ENCODE results near the gene DCTD.
"Not testable (repeated sequence)": the region's sequence is repeated elsewhere in the genome, so short reads cannot be mapped to it uniquely, and the experiment has no call there.

The DCTD gene

DNA sequence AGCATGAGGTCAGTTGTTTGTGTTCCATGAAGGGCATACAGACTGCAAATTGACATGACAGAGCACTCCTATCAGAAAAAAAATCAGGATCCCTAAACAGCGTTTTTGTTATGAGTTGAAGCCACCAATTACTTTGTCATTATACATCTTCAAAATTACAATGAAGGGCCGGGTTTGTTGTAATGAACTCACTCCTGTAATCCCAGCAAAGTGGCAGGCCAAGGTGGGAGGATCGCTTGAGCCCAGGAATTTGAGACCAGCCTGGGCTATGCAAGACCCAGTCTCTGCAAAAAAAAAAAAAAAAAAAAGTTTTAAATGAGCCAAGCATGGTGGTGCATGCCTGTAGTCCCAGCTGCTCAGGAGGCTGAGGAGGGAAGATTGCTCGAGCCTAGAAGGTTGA, 3.5 kb upstream of the DCTD start:
- DNase-seq, result no peak

DNA sequence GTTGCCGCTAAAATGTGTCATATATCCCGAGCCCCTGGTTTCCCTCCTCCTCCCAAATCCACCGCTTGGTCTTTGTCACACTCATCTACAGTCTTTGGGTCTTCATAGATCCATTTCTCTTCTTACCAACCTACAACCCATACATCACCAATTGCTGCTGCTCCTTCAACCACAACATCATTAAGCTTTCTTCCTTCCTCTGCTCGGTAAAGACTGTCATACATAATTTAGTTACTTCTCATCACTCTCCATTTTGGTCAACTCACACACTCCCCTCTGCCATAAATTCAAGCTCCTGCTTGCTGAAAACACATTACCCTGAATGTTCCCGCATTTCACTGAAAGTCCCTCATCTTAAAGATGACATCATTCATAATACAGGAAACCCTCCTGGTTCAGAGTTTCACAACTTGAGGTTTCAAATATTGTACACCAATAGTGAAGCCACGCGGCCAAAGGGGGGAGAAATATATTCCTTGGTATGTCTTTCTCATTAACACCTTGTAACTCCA, 1.7 kb upstream of the DCTD start:
- DNase-seq, result no peak

DNA sequence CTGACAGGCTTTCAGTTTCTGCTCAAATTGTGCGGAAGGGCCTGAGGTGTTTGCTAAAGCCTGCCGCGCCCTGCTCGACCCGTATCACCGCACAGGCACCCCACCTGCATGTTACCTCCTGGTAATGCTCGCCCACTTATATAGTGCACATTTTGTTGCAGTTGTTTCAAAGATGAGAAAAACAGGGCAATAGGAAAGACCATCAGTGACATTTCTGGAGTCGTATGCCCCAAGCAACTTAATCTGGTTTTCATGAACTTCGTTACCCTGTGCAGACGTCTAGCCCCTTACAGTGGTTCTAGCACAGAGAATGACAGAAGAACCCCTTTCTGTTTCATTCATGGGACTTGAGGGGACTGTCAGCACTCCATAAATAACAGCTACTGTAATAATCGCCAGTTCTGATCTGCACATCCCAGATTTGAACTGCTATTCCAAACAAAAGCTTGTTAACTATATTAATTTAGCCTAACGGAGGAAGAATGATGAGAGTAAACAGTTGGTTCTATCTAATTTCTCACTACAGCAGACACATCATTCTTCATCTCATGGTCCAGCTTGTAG, 940 bp upstream of the DCTD start:
- no peak for DNase-seq

DNA sequence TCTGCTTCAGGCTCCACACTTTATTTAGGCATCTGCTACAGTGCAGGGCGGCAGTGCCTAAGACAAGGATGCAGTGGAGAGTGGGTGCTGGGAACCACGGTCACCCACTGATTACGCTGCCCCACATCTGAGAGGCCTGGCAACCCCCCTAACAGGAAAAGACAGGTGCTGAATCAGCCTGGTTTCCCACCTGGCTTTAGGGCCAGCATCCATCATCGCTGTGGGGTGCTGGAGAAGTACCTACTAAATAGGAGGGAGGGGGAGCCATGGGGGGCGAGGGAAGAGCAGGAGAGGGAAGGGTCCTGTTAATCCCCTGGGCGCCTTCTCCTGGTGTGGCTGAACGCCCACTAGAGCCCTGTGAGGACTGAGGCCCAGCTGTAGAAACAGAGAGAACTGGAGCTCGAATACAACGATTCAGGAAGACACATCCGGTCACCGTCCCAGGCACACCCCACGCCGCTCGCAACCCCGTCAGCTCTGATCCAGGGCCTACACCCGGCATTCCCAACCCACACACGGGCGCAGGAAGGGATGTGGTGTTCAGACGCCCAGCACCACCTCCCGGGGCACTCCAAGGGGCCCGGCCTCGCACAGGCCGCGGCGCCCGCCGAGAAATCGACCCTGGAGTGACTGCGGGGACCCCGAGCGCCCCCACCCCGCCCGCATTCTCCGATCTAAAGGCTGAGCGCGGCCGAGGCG, 554 bp downstream of the DCTD start:
- DNase-seq, result no peak

DNA sequence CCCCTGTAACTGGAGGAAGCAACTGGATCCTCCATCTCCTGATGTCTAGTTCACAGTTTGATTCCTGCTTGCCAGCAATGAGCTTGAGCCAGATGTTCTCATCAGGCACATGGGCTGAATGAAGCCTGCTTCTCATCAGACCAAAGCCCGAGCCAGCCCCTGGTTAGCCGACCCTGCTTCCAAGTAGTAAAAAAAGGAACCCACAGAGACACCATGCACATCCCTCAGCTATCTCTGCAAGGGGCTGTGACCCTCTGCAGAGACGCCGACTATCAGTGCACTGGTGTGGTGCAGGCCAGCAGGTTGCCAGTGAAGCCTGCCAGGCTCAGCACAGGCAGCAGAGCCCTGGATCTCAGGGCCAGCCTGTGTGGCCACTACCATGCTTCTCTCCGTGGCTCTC, 2.8 kb downstream of the DCTD start:
- DNase-seq, result no peak

DNA sequence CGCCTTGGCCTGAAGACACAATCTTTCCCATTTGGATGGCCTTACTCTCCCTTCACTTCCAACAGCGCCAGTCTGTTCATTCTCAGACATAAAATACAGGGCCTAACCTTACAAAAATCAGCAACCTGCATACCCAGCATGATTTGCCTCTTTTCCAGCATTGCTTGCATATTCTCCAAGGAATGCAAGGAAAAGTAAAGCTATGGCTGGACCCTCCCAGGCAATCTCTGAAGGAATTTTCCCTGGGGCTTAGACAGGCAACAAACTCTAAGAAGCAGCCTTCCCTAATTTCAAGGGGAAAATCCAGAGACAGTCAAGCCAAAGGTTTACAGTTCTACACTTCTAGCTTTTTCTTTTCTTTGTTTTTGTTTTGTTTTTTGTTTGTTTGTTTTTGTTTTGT, 3.6 kb downstream of the DCTD start:
- DNase-seq, result no peak

DNA sequence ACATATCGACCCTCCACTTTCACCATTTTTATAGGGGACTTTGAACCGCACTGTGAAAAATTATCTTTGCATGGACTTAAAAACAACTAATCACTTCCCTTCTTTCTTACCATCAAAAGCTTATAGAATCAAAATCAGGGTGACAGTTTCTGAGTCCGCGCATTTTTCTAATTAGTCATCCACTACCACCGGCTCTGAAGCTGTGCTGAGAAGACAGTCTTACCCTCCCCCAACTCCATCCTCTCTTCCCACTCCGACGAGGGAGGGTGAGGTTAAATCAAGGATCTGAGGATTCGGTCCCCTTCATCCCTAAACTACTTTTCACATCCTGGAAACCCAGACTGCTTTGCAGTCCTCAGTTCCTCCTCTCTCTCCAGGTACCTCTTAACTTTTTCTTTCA, 4.2 kb downstream of the DCTD start:
- DNase-seq, result no peak

DNA sequence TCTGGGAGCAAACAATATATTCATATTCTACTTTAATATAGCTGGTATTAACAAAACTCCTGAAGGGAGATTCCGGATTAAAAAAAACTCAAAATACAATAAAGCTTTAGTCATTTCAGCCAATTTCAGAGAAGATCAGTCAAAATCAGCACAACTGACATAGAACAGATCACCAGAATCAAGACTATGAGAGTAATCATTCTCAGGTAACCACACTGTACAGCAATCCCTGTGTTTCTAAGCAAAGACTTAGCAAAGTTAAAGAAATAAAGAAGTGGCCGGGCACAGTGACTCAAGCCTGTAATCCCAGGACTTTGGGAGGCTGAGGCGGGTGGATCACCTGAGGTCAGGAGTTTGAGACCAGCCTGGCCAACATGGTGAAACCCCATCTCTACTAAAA, 9.1 kb downstream of the DCTD start:
- no peak for DNase-seq

DNA sequence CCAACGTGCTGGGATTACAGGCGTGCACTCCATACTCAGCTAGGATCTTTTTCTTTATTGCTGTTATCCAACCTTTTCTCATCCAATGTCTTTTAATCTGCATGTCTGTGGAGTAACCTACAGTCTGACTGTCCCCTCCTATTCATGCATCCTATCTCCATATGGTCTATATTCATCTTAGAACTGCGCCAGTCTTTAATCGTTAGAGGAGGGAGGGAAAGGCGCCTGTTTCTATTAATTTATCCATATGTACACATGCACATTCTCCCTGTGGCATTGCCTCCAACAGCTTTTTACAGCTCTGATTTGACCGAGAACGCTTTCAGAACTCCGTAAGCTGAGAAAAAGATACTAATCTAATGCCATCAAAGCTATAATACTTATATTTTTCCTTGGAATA, 9.8 kb downstream of the DCTD start:
- DNase-seq, result no peak

DNA sequence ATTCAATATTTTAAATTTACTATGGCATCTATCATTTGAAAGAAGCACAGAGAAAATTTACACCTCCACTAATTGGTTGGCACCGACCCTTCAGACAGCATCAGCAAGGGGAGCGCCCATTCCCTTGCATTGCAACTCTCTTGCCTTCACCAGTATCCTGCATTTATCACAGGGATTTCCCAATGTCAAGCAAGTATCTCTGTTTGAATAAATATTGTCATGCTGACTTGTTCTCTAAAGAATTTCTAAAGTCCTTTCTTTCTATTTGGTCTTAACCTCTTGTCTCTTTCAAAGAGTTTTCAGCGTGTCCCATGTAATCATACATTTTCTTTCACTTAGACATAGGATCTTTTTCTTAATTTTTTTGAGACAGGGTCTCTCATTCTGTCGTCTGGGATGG, 10.4 kb downstream of the DCTD start:
- no peak for DNase-seq

DNA sequence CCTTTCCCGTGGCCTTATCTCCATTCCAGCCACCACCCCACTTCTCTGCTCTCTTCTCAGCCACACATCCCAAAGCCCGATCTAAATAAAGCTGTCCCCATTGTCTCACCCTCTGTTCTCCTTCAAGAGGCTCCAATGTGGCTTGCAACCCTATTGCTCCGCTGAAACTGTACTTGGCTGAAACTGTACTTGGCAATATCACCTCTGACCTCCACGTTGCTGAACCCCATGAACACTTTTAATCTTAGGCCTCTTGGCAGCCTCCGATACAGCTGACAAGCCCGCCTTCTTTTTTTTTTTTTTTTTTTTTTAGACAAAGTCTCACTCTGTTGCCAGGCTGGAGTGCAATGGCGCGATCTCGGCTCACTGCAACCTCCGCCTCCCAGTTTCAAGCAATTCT, 12.1 kb downstream of the DCTD start:
- no peak for DNase-seq

DNA sequence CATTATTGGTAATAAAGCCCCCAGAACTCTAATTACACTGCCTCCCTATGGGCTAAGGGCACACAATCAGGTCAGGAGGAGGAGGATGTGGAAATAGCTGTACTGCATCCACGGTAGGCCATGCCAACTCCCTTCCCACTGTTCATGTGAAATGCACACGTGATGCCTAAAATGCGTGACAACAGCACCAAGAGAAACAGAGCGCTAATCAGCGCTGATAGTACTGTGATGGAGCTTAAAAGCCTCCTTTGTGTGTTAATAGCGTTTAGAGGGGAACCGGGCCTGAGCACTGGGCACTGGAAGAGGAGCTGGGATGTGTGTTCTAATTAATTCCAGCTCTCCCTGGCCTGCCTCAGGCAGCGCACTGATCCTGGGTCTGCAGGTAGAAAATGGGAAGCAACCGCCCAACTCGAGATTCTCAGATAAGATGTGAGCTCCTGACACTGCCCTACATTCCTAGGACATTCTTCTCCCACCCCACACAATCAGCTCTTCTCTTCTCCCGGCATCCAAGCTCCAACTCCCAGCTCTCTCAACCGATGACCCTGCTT, 12.9 kb downstream of the DCTD start:
- no peak for DNase-seq

DNA sequence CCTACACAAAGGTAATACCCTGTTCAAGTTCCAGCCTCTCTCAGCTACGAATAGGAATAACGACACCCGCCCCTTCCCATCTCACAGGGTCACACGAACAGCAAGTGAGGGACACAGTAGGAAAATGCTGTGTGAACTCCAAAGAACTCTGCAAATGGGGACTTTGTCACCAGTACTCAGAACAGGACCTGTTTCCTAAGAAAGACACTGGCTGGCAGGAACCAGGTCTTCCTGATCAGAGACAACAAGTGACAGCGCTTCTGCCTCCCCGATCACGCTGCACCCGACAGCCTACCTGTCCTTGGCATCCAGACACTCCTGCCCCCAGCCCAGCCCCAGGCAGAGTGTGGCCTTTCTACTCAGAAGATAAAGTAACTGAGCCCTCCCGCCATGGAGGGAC, 14.2 kb downstream of the DCTD start:
- DNase-seq, result no peak

DNA sequence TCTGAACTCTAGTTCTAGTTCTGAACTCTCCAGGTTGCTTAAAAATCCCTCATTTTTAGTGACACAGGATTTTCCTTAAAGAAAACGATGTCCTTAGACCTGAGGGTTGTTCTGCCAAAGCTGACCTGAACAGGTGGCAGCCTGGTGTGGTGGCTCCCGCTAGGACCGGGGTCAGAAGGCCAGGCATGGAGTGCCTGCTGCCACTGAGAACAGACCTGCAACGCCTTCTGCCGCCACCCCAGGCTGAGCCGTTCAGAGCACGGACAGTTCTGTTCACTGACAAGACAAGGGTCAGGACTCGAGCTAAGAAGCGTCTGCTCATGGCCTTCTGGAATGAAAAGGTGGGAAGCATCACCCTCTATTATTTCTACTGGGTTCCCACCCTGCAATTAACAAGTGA, 15.8 kb downstream of the DCTD start:
- no peak for DNase-seq

DNA sequence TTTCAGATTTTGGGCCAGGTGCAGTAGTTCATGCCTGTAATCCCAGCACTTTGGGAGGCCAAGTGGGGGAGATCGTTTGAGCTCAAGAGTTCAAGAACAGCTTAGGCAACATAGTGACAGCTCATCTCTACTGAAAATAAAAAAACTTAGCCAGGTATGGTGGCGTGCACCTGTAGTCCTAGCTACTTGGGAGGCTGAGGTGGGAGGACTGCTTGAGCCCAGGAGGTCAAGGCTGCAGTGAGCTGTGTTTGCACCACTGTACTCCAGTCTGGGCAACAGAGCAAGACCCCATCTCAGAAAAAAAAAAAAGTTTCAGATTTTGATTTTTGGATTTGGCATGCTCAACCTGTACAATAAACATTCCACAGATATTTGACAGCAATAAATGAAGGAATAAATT, 17.2 kb downstream of the DCTD start:
- not testable (repeated sequence) for DNase-seq

DNA sequence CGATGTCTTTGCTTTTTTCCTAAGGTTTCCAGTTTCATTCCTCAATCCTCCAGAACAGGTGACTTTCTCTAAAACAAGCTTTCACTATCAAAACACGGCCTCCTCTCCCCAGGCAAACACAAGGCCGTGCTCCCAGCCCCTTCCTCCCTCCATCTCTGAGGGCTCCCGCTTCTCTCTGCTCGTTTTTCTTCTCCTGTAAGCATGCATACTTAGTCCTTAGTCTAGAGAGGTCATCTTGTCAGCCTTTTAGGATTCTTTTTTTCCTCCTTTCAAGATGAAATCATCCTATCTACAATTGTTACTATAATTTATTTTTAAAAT, 18.7 kb downstream of the DCTD start:
- DNase-seq, result no peak

DNA sequence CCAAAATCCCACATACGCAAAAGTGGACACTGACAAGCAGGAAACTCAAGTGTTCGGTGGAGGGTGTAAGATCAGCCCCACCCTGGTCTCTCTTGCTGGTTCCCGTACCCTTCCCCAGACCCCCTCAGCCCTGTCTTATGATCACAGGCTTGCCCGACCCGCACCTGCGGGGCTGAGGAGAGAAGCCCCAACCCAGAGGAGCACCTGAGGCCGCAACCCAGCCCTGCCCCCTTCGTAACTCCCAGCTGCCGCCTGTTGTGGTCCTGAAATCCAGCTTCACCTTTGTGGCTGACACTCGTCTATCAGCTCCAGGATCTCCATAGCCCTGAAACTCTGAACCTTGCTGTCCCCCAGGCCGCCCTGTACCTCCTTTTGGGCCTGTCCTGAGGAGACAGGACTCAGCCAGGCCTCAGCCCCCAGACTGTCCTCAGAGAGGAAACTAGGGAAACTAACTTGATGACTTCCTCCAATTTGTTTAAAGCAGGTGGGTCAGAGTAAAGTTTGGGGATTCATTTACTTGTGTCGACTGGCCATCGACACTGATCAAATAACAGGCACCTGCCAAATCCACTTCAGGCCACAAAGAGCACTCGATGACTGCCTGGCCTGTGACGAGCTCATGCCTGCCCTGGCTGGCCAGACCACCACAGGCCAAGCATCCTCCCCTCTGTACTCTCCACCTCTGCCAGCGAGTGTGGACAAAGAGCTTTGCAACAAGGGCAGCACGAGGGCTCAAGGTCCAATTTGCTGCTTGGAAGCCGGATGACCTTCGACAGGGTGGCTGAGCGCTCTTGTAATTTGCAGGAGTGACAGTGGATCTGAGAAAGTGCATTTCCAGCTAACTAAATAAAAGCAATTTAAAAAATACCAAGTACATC, 19.3 kb downstream of the DCTD start:
- DNase-seq, result no peak

DNA sequence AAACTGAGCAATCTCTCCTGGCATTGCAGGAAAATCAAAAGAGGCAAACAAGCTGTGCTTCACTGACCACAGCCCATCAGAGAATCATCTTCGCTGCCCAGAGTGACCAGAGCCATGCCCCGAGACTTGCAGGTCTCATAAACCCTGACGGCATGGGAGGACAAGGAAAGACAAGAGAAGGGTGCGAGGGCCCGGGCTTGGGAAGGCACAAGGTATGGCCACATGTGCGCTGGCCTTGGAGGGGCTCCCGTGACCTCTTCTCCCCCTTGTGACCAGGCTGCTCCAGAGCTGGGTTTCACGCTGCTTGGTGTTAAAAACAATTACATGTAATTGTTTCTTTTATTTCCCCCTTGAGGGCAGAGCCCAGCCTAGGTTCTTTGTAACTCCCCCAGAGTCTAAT, 20.8 kb downstream of the DCTD start:
- DNase-seq, result no peak

DNA sequence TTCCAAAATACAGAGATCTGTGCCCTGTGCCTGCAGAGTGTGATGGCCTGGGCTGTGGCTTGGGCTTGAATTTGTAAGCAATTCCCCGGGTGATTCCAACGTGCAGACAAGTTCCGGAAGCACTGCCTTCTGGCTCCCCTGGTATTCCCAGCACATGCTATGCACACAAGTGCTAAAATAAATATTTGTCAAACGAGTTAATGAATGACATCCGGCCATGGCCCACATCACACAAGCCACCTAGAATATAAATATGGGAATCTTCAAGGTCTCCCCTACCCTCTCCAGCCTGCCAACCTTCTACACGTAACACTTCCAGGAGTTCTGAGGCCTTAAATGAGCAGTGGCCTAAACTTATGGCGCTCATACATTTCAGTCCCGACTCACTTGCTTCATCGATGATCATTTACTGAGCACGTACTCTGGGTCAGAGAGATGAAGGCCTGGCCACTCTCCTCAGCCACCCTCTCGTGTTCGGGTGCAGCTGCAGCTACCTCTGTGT, 21.3 kb downstream of the DCTD start:
- DNase-seq, result no peak

DNA sequence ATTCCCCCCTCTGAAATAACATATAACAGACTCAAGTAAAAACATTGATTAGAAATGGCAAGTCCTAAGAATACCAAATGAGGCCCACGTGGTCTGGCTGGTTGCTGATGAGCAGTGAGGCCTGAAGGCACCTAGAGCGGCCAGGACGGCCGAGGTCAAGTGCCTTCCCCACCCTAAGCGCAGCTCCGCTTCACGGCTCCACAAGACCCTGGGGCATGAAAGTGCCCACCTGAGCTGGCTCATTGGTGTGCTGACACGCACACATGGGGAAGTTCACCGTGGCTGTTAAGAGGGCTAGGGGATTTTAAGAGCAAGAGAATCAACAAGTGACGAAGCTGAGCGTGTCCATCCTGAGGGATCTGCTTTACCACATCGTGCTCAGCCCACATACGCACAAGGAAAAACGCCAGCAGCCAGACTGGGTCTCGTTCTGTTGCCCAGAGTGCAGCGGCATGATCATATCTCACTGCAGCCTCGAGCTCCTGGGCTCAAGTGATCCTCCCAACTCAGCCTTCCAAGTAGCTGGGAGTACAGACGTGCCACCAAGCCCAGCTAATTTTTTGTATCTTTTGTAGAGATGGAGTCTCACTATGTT, 22.4 kb downstream of the DCTD start:
- no peak for DNase-seq

DNA sequence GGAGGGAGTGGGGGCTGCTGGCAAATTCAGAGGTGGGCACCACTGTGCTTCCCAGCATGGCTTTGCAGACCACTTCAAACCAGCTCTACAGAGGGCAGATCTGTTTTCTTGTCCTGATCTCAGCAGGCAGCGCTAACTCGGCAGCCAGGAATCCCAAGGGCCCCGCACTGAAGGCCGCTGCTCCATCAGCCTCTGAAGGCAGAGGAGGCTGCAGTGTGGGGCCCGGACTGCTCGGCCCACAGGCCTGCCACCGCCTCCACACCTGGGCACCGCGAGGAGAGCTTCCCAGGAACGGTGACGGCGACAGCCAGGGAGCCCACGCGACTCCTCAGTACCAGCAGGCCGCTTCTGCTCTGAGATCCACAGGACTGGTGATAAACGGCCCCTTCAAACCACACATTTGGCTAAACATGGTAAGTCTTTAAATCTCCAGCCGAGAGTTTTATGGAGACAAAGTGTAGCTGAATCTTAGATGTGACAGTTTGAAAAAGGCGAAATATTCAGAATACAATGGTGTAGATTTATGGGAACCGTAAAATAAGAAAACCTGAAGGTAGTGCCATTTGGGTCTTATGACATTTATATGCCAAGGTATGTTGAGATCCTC, 23.6 kb downstream of the DCTD start:
- DNase-seq, result no peak

DNA sequence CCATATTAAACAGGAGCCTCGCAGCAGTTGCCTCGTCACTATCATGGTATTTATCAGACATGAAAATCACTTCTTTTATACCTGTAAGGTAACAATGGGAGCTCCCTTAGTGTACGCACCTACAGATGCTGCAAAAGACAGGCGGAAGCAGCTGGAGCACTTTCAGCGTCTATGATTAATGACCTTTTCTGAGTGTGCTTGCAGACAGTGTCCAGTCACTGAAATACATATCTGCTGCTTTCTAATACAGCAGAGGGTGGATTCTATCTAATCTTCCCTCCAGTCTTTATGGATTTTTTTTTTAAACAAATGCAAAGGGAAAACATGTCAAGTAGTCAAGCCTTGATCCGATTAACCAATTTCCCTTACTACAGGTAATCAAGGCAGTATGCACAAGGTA, 24.1 kb downstream of the DCTD start:
- no peak for DNase-seq

DNA sequence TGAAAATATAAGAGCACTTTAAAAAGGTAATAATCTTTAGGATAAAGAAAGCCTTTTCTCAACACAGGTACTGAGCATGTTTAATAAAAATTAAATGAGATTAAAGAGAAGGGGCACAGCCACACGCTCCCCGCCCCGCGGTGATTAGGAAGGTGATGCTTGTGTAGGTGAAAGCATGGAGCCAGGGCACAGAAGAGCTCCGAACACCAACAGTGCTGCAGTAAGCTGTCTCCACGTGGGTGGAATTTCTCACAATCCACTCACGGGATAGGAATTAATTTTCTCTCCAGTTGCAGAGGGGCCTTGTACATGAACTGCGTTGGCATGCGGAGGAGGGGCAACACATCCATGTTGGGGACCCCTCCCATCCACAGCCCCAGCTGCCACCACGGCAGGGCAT, 27.0 kb downstream of the DCTD start:
- DNase-seq, result no peak

Data from effector CD8-positive, alpha-beta T cell (primary cell).